ENCODE data around the gene MYRIP.

Gene MYRIP

GRCh38 chr3:40224796-40225515 is 415.5 kb downstream of the MYRIP start:
- H3K9me3 ChIP-seq (ENCODE audit: control insufficient read depth, insufficient read depth, low read length), result no peaks in the 10 kb centered on the region
- no peaks in the 10 kb centered on the region for H3K79me2 ChIP-seq (ENCODE audit: control insufficient read depth, low read length)
- no peaks in the 10 kb centered on the region for H3K4me1 ChIP-seq (ENCODE audit: control insufficient read depth, low read length)
- no peaks in the 10 kb centered on the region for H3K27me3 ChIP-seq (ENCODE audit: control insufficient read depth, low read length)
- H3K9me2 ChIP-seq (replicated peaks; ENCODE audit: control insufficient read depth, low read length), result no peaks in the 10 kb centered on the region
- no peak overlapping the region for H3K4me2 ChIP-seq (ENCODE audit: low read length)
- H3F3A ChIP-seq (ENCODE audit: control insufficient read depth, insufficient read depth), result no peaks in the 10 kb centered on the region
- no peak for TF ChIP-seq EZH2phosphoT487 (IDR thresholded peaks at IDR 0.05; ENCODE audit: borderline replicate concordance, low read length)
- no peak for TF ChIP-seq CTCF (IDR thresholded peaks at IDR 0.05; ENCODE audit: low read depth, low read length, poor library complexity, severe bottlenecking)
- H3K27ac ChIP-seq (ENCODE audit: low read depth, low read length), result no peak overlapping the region
- H4K20me1 ChIP-seq (ENCODE audit: control insufficient read depth, insufficient read depth, low read depth, low read length), result no peaks in the 10 kb centered on the region
- no peaks in the 10 kb centered on the region for H3K36me3 ChIP-seq (ENCODE audit: control insufficient read depth, low read length)
- no peak overlapping the region for H3K4me3 ChIP-seq (ENCODE audit: low read length)

DNA sequence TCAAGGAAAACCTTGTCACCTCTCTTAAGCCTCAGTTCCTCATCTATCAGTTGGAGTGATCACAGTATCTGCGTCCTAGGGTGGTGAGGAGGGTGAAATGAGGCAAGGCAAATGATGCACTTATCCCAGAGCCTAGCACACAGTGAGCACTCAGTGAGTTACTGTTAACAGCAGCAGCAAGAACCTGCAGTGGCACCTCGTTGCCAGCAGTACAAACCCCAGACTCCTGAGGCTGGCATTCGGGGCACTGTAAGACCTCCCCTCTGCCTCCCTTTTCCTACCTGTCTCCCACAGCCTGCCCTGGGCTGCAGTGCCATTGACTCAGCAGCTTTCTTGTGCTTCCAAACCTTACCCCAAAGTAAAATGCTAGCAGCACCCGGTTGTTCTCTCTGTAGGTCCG is 417.2 kb downstream of the MYRIP start:
- Histone ChIP-seq H3K4me3 (ENCODE audit: low read length) (no peak overlapping the region), H3K4me2 (ENCODE audit: low read length) (no peak overlapping the region), H3K9me3 (ENCODE audit: control insufficient read depth, insufficient read depth, low read length) (no peaks in the 10 kb centered on the region), H3K4me1 (ENCODE audit: control insufficient read depth, low read length) (no peaks in the 10 kb centered on the region), H3K36me3 (ENCODE audit: control insufficient read depth, low read length) (no peaks in the 10 kb centered on the region), H3K9me2 (replicated peaks; ENCODE audit: control insufficient read depth, low read length) (no peaks in the 10 kb centered on the region), H3K79me2 (ENCODE audit: control insufficient read depth, low read length) (no peaks in the 10 kb centered on the region), H3F3A (ENCODE audit: control insufficient read depth, insufficient read depth) (no peaks in the 10 kb centered on the region), H4K20me1 (ENCODE audit: control insufficient read depth, insufficient read depth, low read depth, low read length) (no peaks in the 10 kb centered on the region), H3K27ac (ENCODE audit: low read depth, low read length) (no peak overlapping the region), H3K27me3 (ENCODE audit: control insufficient read depth, low read length) (no peaks in the 10 kb centered on the region)
- no peak for TF ChIP-seq EZH2phosphoT487 (IDR thresholded peaks at IDR 0.05; ENCODE audit: borderline replicate concordance, low read length)

GRCh38 chr3:40228792-40229350 is 419.5 kb downstream of the MYRIP start:
- no peaks in the 10 kb centered on the region for H3F3A ChIP-seq (ENCODE audit: control insufficient read depth, insufficient read depth)
- no peak overlapping the region for H3K4me3 ChIP-seq (ENCODE audit: low read length)
- H3K79me2 ChIP-seq (ENCODE audit: control insufficient read depth, low read length), result no peaks in the 10 kb centered on the region
- no peaks in the 10 kb centered on the region for H3K9me3 ChIP-seq (ENCODE audit: control insufficient read depth, insufficient read depth, low read length)
- no peak overlapping the region for H3K27ac ChIP-seq (ENCODE audit: low read depth, low read length)
- H3K4me2 ChIP-seq (ENCODE audit: low read length), result no peak overlapping the region
- H3K27me3 ChIP-seq (ENCODE audit: control insufficient read depth, low read length), result no peaks in the 10 kb centered on the region
- no peaks in the 10 kb centered on the region for H3K36me3 ChIP-seq (ENCODE audit: control insufficient read depth, low read length)
- H4K20me1 ChIP-seq (ENCODE audit: control insufficient read depth, insufficient read depth, low read depth, low read length), result no peaks in the 10 kb centered on the region
- no peaks in the 10 kb centered on the region for H3K9me2 ChIP-seq (replicated peaks; ENCODE audit: control insufficient read depth, low read length)
- TF ChIP-seq CTCF (IDR thresholded peaks at IDR 0.05; ENCODE audit: low read depth, low read length, poor library complexity, severe bottlenecking) (no peak), EZH2phosphoT487 (IDR thresholded peaks at IDR 0.05; ENCODE audit: borderline replicate concordance, low read length) (no peak)
- no peaks in the 10 kb centered on the region for H3K4me1 ChIP-seq (ENCODE audit: control insufficient read depth, low read length)

GRCh38 chr3:40229386-40229785 is 420.0 kb downstream of the MYRIP start:
- H3K9me2 ChIP-seq (replicated peaks; ENCODE audit: control insufficient read depth, low read length), result no peaks in the 10 kb centered on the region
- no peaks in the 10 kb centered on the region for H3K79me2 ChIP-seq (ENCODE audit: control insufficient read depth, low read length)
- no peak overlapping the region for H3K27ac ChIP-seq (ENCODE audit: low read depth, low read length)
- H3F3A ChIP-seq (ENCODE audit: control insufficient read depth, insufficient read depth), result no peaks in the 10 kb centered on the region
- no peak overlapping the region for H3K4me3 ChIP-seq (ENCODE audit: low read length)
- TF ChIP-seq EZH2phosphoT487 (IDR thresholded peaks at IDR 0.05; ENCODE audit: borderline replicate concordance, low read length) (no peak), CTCF (IDR thresholded peaks at IDR 0.05; ENCODE audit: low read depth, low read length, poor library complexity, severe bottlenecking) (no peak)
- no peaks in the 10 kb centered on the region for H3K36me3 ChIP-seq (ENCODE audit: control insufficient read depth, low read length)
- no peaks in the 10 kb centered on the region for H4K20me1 ChIP-seq (ENCODE audit: control insufficient read depth, insufficient read depth, low read depth, low read length)
- H3K27me3 ChIP-seq (ENCODE audit: control insufficient read depth, low read length), result no peaks in the 10 kb centered on the region
- no peak overlapping the region for H3K4me2 ChIP-seq (ENCODE audit: low read length)
- H3K4me1 ChIP-seq (ENCODE audit: control insufficient read depth, low read length), result no peaks in the 10 kb centered on the region
- H3K9me3 ChIP-seq (ENCODE audit: control insufficient read depth, insufficient read depth, low read length), result no peaks in the 10 kb centered on the region

Measured in DOHH2 (cell line).